HG03139 (cell line): ENCODE data around the gene USP36.
"Not testable (repeated sequence)": the region's sequence is repeated elsewhere in the genome, so short reads cannot be mapped to it uniquely, and the experiment has no call there.

Experiments
- ATAC-seq: cut with Tn5 transposase; IDR thresholded peaks from one replicate; pipeline ENCODE4 v1.9.1; 2021; ENCODE audit not compliant: unreplicated experiment

The USP36 gene

DNA sequence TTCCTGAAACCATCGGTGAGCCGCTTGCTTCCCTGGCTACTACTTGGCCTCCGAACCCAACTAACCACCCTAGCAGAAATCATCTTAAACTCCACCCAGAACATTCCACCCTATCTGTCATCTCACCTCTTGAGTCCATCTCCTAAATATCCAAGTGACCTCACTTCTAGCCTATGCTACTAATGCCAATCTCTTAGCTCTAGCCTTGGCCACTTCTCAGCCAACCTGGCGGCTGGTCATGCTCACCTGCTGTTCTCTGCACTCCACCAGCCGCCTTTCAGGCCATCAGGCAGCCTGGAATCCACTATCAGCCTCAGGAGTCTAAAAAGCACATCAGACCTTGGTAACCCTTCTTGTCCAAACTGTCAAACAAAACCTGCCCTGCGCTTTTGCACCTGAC lies 46.6 kb downstream of the USP36 start:
- no peak for ATAC-seq

DNA sequence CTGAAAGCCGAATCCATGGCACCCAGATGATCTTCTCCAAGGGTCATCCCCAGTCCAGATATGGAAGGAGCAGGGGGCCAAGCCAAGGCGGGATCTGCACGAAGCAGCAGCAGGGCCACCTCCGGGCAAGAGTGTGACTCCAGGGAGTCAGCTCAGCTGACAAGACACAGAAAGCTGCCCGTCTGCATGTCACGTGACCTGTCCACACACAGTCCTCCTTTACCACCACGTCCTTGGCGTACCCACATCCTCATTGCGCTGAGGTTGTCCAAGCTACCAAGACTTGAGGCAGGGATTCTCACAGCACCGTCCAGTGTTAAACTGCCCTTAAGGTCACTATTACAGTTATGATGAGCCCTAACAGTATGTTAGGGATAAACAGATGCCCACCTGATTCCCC lies 47.2 kb downstream of the USP36 start:
- no peak for ATAC-seq

DNA sequence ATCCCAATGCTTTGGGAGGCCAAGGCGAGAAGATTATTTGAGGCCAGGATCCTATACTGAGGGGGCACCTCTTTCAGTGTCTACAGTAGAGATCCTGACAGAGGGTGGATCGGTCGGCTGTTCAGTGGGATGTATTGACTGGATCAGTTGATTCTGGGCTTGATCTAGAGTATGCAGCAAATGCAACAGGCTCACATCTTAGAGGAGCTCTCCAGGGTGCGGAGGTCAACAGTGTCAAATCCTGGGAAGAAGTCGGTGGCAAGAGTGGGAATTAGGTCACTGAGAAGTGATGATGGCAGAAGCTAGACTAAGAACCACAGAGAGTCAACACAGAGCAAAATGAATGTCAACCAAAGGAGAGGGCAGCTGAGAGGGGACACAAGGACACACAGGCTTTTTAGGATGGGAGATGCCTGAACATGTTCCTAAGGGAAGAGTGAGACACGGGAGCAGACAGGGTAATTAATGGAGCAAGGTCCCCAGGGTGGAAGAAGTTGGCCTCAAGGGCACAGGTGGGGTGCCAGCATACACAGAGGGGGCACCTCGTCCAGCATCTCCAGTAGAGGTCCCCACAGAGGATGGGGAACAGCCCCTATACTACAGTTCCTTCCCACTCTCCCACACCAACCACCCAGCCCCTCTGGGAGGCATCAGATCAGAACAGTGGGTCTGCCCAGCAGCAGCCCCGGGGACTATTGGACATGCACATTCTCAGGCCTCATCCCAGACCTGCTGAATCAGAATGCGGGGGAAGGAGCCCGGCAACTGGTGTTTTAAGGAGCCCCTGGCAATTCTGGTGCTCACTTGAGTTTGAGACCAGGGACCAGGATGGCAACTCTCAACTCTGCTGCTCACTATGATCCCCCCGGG lies 48.5 kb downstream of the USP36 start:
- no peak for ATAC-seq

- ATAC-seq, result no peak
Observed at GRCh38 chr17:78790552-78790951, 50.1 kb downstream of the USP36 start.

DNA sequence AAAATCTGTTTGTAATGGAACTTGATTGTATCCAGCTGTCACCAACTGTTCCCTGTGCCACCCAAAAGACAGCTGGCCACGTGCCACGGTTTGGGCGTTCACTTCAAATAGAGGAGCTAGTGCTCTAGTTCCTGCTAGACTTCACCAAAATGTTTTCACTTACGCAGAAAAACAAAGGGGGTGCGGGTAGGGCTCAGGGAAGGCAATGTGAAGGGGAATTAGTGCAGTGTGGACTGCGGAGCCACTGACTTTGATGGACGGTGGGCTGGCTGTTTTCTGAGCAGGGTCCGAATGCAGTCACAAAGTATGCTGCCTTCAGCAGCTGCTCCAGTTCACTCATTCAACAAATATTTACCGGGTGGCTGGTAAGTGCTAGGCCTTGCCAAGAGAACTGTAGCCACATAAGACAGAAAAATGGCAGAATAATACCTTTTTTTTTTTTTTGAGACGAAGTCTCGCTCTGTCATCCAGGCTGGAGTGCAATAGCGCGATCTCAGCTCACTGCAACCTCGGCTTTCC lies 50.9 kb downstream of the USP36 start:
- no peak for ATAC-seq

DNA sequence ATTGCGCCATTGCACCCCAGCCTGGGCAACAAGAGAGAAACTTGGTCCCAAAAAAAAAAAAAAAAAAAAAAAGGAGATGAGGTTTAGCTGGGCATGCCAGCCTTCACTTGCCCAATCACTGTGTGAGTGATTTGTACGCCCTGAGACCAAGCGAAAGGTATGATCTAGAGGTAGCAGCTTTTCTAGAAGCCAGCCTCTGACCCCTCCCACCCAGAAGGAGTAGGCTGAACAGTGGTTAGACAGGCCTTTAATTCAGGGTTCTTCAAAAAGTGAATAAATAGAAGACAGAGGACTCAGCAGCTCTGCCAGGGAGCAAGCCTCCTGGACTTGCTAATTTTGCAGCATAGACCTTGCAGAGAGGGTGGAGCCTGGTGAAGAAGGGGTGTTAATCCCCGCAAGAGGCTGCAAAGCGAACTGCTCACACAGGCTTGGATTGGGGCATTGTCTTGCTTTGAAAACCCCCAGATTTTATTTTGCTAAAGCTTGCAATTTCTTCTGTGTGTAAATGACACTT lies 51.4 kb downstream of the USP36 start:
- ATAC-seq, result no peak

- no peak for ATAC-seq
Observed at GRCh38 chr17:78788451-78788850, 52.2 kb downstream of the USP36 start.

- ATAC-seq, result no peak
Observed at GRCh38 chr17:78787444-78787843, 53.2 kb downstream of the USP36 start.

DNA sequence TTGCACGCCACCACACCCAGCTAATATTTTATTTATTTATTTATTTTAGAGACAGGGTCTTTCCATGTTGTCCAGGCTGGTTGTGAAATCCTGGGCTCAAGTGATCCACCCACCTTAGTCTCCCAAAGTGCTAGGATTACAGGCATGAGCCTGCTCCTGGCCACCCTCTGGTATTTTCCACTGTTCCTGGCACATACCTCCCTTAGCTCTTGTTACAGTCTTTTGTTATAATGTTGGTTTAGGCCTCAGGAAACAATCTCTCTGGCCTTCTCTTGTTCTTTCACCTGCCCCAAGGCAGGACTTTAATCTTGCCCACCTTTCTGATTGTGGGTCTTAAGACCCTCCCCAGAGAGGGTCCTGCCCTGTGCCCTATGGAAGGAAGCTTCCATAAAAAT lies 55.0 kb downstream of the USP36 start:
- ATAC-seq, result no peak

GRCh38 chr17:78785011-78785662 lies 55.5 kb downstream of the USP36 start:
- no peak for ATAC-seq

DNA sequence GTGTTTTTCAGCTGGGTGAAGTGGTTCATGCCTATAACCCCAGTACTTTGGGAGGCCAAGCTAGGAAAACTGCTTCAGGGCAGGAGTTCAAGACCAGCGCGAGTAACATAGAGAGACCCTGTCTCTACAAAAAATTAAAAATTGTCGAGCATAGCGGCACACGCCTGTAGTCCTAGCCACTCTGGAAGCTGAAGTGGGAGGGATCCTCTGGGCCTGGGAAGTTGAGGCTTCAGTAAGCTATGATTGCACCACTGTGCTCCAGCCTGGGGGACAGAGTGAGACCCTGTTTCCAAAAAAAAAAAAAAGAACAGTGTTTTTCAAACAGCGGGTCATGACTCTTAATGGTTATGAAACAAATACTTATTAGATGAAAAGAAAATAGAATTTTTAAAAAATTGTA lies 56.3 kb downstream of the USP36 start:
- ATAC-seq, result no peak

DNA sequence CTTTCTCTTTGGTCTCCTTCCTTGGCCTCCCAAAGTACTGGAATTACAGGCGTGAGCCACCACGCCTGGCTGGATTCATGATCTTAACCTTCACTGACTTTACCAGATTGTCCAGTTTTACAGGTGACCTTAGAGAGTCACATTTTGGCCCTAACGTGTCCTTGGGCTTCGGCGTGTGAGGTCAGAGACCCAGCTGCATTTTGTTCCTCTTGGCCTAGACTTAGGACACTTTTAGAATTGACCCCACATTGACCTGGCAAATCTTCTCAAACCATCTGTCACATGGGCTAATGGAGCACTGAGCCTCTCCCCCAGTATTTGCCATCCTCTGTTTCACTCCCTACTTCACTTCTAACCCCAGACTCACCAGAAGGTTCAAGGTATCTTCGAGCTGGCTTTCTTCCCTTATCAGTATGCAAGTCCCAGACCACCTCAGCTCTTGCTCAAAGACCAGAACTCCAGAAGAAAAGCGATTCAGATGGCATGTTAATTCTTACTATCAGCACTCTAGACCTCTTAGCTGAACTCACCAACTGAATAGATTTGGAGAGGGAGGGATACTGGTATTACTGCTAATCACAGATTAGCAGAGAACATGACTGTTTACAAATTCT lies 56.8 kb downstream of the USP36 start:
- ATAC-seq, result no peak

GRCh38 chr17:78781893-78782304 lies 58.7 kb downstream of the USP36 start, which contains the start of gene CYTH1:
TSS of gene CYTH1 (minus strand) at chr17:78782273. CDS start at chr17:78782223, 50 bp downstream.
- ATAC-seq, result peak; percentile 3

DNA sequence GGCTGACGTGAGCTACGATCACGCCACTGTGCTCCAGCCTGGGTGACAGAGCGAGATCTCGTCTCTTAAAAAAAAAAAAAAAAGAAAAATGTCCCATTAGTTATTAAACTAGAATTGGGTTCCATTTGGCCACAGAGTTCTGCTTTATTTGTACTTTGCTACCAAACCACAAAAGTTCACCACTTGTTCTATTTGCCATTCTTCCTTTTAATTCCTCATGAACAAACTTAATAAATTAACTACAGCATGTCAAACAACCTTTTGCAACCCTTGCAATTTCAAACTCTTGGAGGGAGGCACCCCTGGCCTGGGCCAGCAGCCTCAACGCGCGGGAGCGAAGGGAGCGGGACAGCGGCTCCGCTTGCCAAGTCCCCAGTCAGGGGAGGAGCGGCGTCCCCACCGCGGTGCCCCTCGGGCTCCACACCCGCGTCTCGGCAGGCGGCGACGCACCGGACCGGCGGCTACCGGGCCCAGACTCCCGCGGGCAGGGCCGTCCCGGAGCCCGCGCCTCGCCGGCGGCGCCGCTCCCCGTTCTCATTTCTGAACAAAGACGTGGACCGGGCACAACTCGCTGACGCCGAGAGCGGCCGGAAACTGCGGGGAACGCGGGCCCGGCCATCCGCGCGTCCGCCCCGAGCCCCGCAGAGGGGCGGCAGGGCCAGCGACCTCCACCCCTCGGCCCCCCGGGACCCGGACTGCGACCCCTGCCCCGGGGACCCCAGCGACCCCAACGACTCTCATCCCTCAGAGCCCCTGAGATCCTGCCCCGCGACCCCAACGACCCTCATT lies 59.3 kb downstream of the USP36 start:
- peak; percentile 9 for ATAC-seq

DNA sequence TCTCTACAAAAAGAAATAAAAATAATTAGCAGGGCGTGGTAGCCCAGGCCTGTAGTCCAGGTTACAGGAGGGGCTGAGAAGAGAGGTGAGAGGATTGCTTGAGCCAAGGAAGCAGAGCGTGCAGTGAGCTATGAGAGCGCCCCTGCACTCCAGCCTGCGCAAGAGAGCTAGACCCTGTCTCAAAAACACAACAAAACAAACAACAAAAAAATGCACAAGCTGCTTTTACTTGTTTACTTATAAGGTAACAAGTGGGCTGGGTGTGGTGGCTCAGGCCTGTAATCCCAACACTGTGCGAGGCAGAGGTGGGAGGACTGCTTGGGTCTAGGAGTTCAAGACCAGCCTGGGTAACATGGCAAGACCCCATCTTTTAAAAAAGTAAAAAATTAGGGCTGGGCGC lies 60.3 kb downstream of the USP36 start:
- ATAC-seq, result no peak

DNA sequence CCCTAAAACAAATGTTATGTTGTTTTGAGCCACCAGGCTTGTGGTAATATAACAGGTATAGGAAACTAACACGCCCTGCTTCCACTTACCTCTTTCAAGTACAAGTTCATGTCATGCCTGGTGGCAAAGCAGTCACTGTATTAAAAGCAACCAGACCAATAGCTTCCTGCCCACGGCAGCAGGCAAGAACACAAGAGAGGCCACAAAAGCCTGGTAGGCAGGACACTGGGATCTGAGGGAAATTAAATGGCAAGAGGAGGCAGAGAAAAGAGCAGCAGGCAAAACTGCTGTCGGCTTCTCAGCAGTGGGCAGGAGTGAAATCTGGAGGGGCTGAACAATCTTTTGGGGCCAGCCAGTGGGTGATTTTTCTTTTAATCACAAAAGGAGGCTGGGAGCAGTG lies 60.8 kb downstream of the USP36 start:
- ATAC-seq, result no peak

DNA sequence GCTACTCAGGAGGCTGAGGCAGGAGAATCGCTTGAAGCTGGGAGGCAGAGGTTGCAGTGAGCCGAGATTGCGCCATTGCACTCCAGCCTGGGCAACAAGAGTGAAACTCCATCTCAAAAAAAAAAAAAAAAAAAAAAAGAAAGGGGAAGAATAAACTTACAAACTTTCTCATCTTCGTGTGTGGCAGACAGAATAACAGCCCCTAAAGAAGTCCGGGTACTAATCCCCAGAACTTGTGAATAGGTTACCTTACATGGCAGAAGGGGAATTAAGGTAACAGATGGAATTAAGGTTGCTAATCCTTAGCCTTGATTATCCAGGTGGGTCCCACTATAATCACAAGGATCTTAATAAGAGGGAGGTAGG lies 61.3 kb downstream of the USP36 start:
- ATAC-seq, result not testable (repeated sequence)

GRCh38 chr17:78777881-78778280 lies 62.7 kb downstream of the USP36 start:
- no peak for ATAC-seq

GRCh38 chr17:78774956-78775571 lies 65.5 kb downstream of the USP36 start:
- peak; percentile 53 for ATAC-seq

DNA sequence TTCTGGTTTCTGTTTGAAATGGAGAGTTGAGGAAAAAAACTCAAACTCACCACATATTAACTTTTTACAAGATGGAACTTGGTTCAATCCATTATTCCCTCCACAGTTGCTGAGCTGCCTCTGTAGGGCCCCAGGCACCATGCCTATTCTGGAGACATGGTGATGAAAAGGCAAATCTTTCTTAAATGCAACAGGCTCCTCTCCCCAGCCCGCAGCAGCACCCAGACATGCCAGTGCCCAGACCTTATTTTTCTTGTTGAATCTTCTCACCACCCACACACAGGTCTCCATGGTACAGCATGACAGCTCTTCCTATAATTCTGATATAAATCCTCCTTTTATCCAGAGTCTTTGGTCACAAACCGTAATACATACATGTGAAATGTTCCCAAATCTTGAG lies 66.2 kb downstream of the USP36 start:
- ATAC-seq, result no peak
